HG02588 (cell line): ENCODE data around the gene EEF1AKMT3.

Experiments used
- ATAC-seq: cut with Tn5 transposase; IDR thresholded peaks from one replicate; pipeline ENCODE4 v1.9.1; 2021; ENCODE audit warnings: mild to moderate bottlenecking, moderate library complexity; ENCODE audit not compliant: unreplicated experiment

The EEF1AKMT3 gene

GRCh38 chr12:57782243-57782607 lies 9.8 kb downstream of the EEF1AKMT3 start:
- ATAC-seq: no peak

GRCh38 chr12:57782608-57783465 lies 10.4 kb downstream of the EEF1AKMT3 start, which contains the start of gene TSFM:
TSS of gene TSFM (plus strand) at chr12:57782787. CDS start at chr12:57782802, 15 bp downstream.
- ATAC-seq: peak; percentile 87

- ATAC-seq: no peak
Observed at GRCh38 chr12:57783466-57783801, 11.0 kb downstream of the EEF1AKMT3 start.

GRCh38 chr12:57783861-57784260 lies 11.4 kb downstream of the EEF1AKMT3 start:
- no peak for ATAC-seq

GRCh38 chr12:57793920-57794319 lies 21.5 kb downstream of the EEF1AKMT3 start:
- ATAC-seq: no peak

GRCh38 chr12:57795354-57795753 lies 22.9 kb downstream of the EEF1AKMT3 start:
- no peak for ATAC-seq

GRCh38 chr12:57796996-57797395 lies 24.6 kb downstream of the EEF1AKMT3 start:
- no peak for ATAC-seq

GRCh38 chr12:57797933-57798332 lies 25.5 kb downstream of the EEF1AKMT3 start:
- no peak for ATAC-seq

- no peak for ATAC-seq
Observed at GRCh38 chr12:57800965-57801364, 28.6 kb downstream of the EEF1AKMT3 start.

GRCh38 chr12:57802607-57803006 lies 30.2 kb downstream of the EEF1AKMT3 start:
- no peak for ATAC-seq

GRCh38 chr12:57803319-57803893 lies 31.0 kb downstream of the EEF1AKMT3 start:
- ATAC-seq: no peak

GRCh38 chr12:57806677-57807076 lies 34.3 kb downstream of the EEF1AKMT3 start:
- ATAC-seq: no peak

GRCh38 chr12:57807285-57807684 lies 34.9 kb downstream of the EEF1AKMT3 start:
- ATAC-seq: no peak

GRCh38 chr12:57808351-57808750 lies 35.9 kb downstream of the EEF1AKMT3 start:
- ATAC-seq: no peak

GRCh38 chr12:57809425-57809824 lies 37.0 kb downstream of the EEF1AKMT3 start:
- no peak for ATAC-seq

GRCh38 chr12:57810450-57810849 lies 38.0 kb downstream of the EEF1AKMT3 start:
- ATAC-seq: no peak

GRCh38 chr12:57811028-57811755 lies 38.8 kb downstream of the EEF1AKMT3 start:
- no peak for ATAC-seq

GRCh38 chr12:57813111-57813970 lies 40.9 kb downstream of the EEF1AKMT3 start:
- ATAC-seq: no peak

GRCh38 chr12:57813971-57814772 lies 41.8 kb downstream of the EEF1AKMT3 start:
- ATAC-seq: no peak
